WTC11 (cell line): Measurements from ENCODE around the gene CD74. TPM values are rescaled to one million over a fixed set of nuclear protein-coding genes. Genes with fewer than 3 reads are reported as not detected.

ENCODE experiments used
- ATAC-seq: fragments of 200-7000 bp; cut with Tn5 transposase; 2 replicates; pipeline ENCODE4 v1.10.0; 2021; ENCODE audit warnings: mild to moderate bottlenecking, moderate library complexity
- CTCF ChIA-PET: fragments of 300-600 bp; sonication (Branson Sonifier 250); formaldehyde crosslinking; loops from one replicate; lab custom pipeline; 2021; ENCODE audit warnings: antibody characterized with exemption; lab: Charles Lee
- POLR2A ChIA-PET: fragments of 350-600 bp; sonication (Branson Sonifier 250); formaldehyde crosslinking; loops from one replicate; lab custom pipeline; 2021; ENCODE audit warnings: antibody characterized with exemption; lab: Charles Lee
- DNase-seq: peaks from one replicate; pipeline ENCODE4 v3.0.0; 2021; ENCODE audit warnings: low spot score
- H3K27ac Mint-ChIP-seq: 2 replicates; pipeline ENCODE4 v1.8.0; 2021; ENCODE audit warnings: mixed read lengths
- H3K27me3 Mint-ChIP-seq: 2 replicates; pipeline ENCODE4 v1.8.0; 2021; ENCODE audit warnings: low read depth, mild to moderate bottlenecking, moderate library complexity, mixed read lengths
- H3K36me3 Mint-ChIP-seq: 2 replicates; pipeline ENCODE4 v1.8.0; 2021; ENCODE audit warnings: mixed read lengths
- H3K4me1 Mint-ChIP-seq: 2 replicates; pipeline ENCODE4 v1.8.0; 2022; ENCODE audit warnings: mixed read lengths
- H3K4me3 Mint-ChIP-seq: 2 replicates; pipeline ENCODE4 v1.8.0; 2021; ENCODE audit warnings: mild to moderate bottlenecking, moderate library complexity, mixed read lengths
- H3K9me3 Mint-ChIP-seq: 2 replicates; pipeline ENCODE4 v1.8.0; 2021; ENCODE audit warnings: mixed read lengths
- ATF1 ChIP-seq: sonication (generic); formaldehyde crosslinking; IDR thresholded peaks from 2 replicates; pipeline ENCODE4 v1.8.1; 2023; ENCODE audit warnings: mild to moderate bottlenecking, moderate library complexity, missing genetic modification reagents
- CREB1 ChIP-seq: sonication (generic); formaldehyde crosslinking; IDR thresholded peaks from 2 replicates; pipeline ENCODE4 v1.8.0; 2023; ENCODE audit warnings: mild to moderate bottlenecking, missing genetic modification reagents
- CREM ChIP-seq: sonication (generic); formaldehyde crosslinking; IDR thresholded peaks from 2 replicates; pipeline ENCODE4 v1.8.1; 2022; ENCODE audit warnings: mild to moderate bottlenecking, missing genetic modification reagents, moderate library complexity
- FOXP1 ChIP-seq: sonication (generic); formaldehyde crosslinking; IDR thresholded peaks from 2 replicates; pipeline ENCODE4 v1.8.0; 2022; ENCODE audit warnings: missing genetic modification reagents, mild to moderate bottlenecking, moderate library complexity, borderline replicate concordance
- JAZF1 ChIP-seq: fragments of 250-450 bp; sonication (Bioruptor Pico); IDR thresholded peaks from 2 replicates; pipeline ENCODE4 v1.9.0; 2021; ENCODE audit warnings: moderate library complexity, mild to moderate bottlenecking, inconsistent platforms
- KAT7 ChIP-seq: sonication (generic); formaldehyde crosslinking; IDR thresholded peaks from 2 replicates; pipeline ENCODE4 v1.8.1; 2023; ENCODE audit warnings: missing genetic modification reagents, mild to moderate bottlenecking, borderline replicate concordance
- NFATC4 ChIP-seq: fragments of 250-450 bp; sonication (Bioruptor Pico); IDR thresholded peaks from 2 replicates; pipeline ENCODE4 v1.9.0; 2021; ENCODE audit warnings: mild to moderate bottlenecking
- NFE2L1 ChIP-seq: sonication (generic); formaldehyde crosslinking; IDR thresholded peaks from 2 replicates; pipeline ENCODE4 v1.8.1; 2023; ENCODE audit warnings: missing genetic modification reagents
- NFYB ChIP-seq: sonication (generic); formaldehyde crosslinking; conservative IDR thresholded peaks from 2 replicates; pipeline ENCODE4 v1.8.0; 2022; ENCODE audit warnings: low read depth, missing genetic modification reagents
- NR2C2 ChIP-seq: sonication (generic); formaldehyde crosslinking; IDR thresholded peaks from 2 replicates; pipeline ENCODE4 v1.8.0; 2022; ENCODE audit warnings: mild to moderate bottlenecking, missing genetic modification reagents
- OVOL2 ChIP-seq: fragments of 250-450 bp; sonication (Bioruptor Pico); IDR thresholded peaks from 2 replicates; pipeline ENCODE4 v1.9.0; 2021; ENCODE audit warnings: mild to moderate bottlenecking, borderline replicate concordance
- PRRX2 ChIP-seq: fragments of 250-450 bp; sonication (Bioruptor Pico); IDR thresholded peaks from 2 replicates; pipeline ENCODE4 v1.8.0; 2021; ENCODE audit warnings: mild to moderate bottlenecking
- SOX15 ChIP-seq: fragments of 250-450 bp; sonication (Bioruptor Pico); IDR thresholded peaks from 2 replicates; pipeline ENCODE4 v1.9.0; 2021; ENCODE audit warnings: mild to moderate bottlenecking
- ZNF671 ChIP-seq: fragments of 250-450 bp; sonication (Bioruptor Pico); IDR thresholded peaks from 2 replicates; pipeline ENCODE4 v1.8.0; 2021; ENCODE audit warnings: mild to moderate bottlenecking
- total RNA-seq: library from RNA; stranded (reverse); gene quantifications from 3 replicates; pipeline ENCODE4 v1.2.3, GENCODE V29; 2021
- TF ChIP-seq, protein P1 (sequence below): fragments of 250-450 bp; sonication (Bioruptor Pico); IDR thresholded peaks from 2 replicates; pipeline ENCODE4 v1.9.0; 2021; ENCODE audit warnings: mild to moderate bottlenecking
- TF ChIP-seq, protein P2 (sequence below): fragments of 250-450 bp; sonication (Bioruptor Pico); IDR thresholded peaks from 2 replicates; pipeline ENCODE4 v1.9.0; 2021; ENCODE audit warnings: mild to moderate bottlenecking, borderline replicate concordance
- TF ChIP-seq, protein P3 (sequence below): sonication (generic); formaldehyde crosslinking; IDR thresholded peaks from 2 replicates; pipeline ENCODE4 v1.8.1; 2022; ENCODE audit warnings: low read depth, missing genetic modification reagents, borderline replicate concordance
- TF ChIP-seq, protein P4 (sequence below): sonication (generic); formaldehyde crosslinking; IDR thresholded peaks from 2 replicates; pipeline ENCODE4 v1.8.0; 2022; ENCODE audit warnings: mild to moderate bottlenecking, missing genetic modification reagents
- TF ChIP-seq, protein P5 (sequence below): sonication (generic); formaldehyde crosslinking; IDR thresholded peaks from 2 replicates; pipeline ENCODE4 v1.8.1; 2022; ENCODE audit warnings: low read depth, mild to moderate bottlenecking, moderate library complexity, missing genetic modification reagents, borderline replicate concordance
- TF ChIP-seq, protein P6 (sequence below): sonication (generic); formaldehyde crosslinking; IDR thresholded peaks from 2 replicates; pipeline ENCODE4 v1.8.0; 2023; ENCODE audit warnings: missing genetic modification reagents

Gene CD74
- total RNA-seq, 1 experiment from 2014 or later: 28.2 TPM

DNA sequence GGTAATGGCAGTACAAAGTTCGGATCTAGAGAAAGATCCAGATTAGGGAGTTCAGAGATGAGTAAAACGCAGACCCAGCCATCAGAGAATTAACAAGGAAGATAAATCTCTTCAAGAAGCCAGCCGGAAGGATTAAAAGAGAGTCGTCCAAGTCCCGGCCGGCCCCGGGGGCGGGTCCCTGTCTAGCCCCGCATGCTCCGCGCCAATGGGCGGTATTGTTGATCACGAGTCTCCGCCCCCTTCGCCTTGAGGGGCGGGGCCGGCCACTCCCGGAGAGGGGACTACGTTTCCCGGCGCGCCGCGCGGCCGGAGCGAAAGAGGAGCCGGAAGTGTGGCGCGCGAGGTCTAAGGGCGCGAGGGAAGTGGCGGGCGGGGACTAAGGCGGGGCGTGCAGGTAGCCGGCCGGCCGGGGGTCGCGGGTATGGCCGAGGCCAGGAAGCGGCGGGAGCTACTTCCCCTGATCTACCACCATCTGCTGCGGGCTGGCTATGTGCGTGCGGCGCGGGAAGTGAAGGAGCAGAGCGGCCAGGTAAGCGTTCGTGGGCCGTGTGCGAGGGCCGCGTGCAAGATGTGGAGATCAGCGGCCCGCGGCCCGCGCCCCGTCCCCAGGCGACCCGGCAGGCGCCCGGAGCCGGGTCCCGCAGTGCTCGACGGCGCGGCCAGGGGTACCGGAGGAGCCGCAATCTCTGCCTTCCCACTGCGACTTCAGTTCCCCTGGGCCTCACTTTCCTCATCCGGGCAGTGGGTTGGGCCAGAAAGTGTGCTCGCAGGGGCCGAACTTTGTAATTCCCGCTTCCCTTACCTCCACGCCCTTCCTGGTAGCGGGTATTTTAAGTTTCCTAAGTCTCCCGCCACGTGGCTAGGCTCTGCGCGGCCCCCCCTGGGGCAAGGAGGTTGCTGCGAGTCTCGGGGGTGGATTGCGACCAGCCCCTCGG, 55.1 kb downstream of the CD74 start, which contains the start of gene TCOF1 (continued):
- TF ChIP-seq, protein P1, sequence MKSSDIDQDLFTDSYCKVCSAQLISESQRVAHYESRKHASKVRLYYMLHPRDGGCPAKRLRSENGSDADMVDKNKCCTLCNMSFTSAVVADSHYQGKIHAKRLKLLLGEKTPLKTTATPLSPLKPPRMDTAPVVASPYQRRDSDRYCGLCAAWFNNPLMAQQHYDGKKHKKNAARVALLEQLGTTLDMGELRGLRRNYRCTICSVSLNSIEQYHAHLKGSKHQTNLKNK: no peak

DNA sequence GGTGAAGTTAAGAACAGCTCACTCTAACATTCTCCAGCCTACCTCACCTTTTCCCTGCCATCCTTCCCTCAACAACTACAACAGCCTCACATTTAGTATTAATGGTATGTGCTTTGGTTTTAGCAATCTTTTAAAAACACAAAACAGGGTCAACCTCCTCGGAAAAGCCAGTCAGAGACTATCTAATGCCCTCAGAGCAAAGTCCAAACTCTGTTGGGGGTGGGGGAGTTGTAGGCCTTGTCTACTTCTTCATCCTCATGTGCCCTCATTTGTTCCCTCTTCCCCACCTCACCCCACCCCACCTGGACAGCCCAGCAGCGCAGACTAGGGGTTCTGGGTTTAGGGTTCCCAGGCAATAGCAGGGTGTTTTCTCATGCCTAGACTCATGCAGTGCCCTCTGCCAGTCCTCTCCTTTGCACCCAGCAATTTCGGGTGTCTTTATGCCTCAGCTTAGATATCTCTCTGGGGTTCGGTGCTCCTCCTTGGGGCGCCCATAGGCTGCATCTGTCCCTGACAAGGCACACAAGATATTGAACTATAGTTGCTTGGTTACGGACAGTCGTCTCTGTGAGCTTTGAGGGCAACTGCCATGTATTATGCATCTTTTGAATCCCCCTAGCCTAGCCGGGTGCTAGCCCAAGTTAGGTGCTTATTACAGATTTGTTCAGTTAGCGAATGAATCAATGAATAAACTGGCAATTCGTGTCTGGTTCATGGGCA, 56.0 kb downstream of the CD74 start:
- Mint-ChIP-seq H3K27me3 (peaks cover 4% of the 10 kb centered on the region; the same call in 1 of the 2 replicates), H3K9me3 (no peaks in the 10 kb centered on the region), H3K36me3 (peaks cover 21% of the 10 kb centered on the region), H3K27ac (peak overlapping the region; percentile 79), H3K4me3 (peak overlapping the region; percentile 91), H3K4me1 (peaks cover 17% of the 10 kb centered on the region)
- CTCF ChIA-PET: interaction anchor here (1.0 to 2.3 kb wide), 4 partner anchors 54 to 93 kb away, joined by 3 to 11 read pairs (median 4); partner anchors contain the start of gene ARSI
- POLR2A ChIA-PET: interaction anchor here (1.6 kb wide), 1 partner anchor 48 kb away, joined by 3 read pairs; no protein-coding TSS in a partner anchor
- DNase-seq: no peak
- ATAC-seq: no peak
- TF ChIP-seq, protein P2, sequence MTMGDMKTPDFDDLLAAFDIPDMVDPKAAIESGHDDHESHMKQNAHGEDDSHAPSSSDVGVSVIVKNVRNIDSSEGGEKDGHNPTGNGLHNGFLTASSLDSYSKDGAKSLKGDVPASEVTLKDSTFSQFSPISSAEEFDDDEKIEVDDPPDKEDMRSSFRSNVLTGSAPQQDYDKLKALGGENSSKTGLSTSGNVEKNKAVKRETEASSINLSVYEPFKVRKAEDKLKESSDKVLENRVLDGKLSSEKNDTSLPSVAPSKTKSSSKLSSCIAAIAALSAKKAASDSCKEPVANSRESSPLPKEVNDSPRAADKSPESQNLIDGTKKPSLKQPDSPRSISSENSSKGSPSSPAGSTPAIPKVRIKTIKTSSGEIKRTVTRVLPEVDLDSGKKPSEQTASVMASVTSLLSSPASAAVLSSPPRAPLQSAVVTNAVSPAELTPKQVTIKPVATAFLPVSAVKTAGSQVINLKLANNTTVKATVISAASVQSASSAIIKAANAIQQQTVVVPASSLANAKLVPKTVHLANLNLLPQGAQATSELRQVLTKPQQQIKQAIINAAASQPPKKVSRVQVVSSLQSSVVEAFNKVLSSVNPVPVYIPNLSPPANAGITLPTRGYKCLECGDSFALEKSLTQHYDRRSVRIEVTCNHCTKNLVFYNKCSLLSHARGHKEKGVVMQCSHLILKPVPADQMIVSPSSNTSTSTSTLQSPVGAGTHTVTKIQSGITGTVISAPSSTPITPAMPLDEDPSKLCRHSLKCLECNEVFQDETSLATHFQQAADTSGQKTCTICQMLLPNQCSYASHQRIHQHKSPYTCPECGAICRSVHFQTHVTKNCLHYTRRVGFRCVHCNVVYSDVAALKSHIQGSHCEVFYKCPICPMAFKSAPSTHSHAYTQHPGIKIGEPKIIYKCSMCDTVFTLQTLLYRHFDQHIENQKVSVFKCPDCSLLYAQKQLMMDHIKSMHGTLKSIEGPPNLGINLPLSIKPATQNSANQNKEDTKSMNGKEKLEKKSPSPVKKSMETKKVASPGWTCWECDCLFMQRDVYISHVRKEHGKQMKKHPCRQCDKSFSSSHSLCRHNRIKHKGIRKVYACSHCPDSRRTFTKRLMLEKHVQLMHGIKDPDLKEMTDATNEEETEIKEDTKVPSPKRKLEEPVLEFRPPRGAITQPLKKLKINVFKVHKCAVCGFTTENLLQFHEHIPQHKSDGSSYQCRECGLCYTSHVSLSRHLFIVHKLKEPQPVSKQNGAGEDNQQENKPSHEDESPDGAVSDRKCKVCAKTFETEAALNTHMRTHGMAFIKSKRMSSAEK (CRISPR knock-in tag): no peak
- no peak for TF ChIP-seq NR2C2 (CRISPR knock-in tag)
- no peak for TF ChIP-seq FOXP1 (CRISPR knock-in tag)
- TF ChIP-seq ZNF671 (CRISPR knock-in tag): no peak
- TF ChIP-seq JAZF1 (CRISPR knock-in tag): no peak
- no peak for TF ChIP-seq ATF1
- TF ChIP-seq NFE2L1: no peak
- no peak for TF ChIP-seq PRRX2 (CRISPR knock-in tag)
- TF ChIP-seq, protein P3, sequence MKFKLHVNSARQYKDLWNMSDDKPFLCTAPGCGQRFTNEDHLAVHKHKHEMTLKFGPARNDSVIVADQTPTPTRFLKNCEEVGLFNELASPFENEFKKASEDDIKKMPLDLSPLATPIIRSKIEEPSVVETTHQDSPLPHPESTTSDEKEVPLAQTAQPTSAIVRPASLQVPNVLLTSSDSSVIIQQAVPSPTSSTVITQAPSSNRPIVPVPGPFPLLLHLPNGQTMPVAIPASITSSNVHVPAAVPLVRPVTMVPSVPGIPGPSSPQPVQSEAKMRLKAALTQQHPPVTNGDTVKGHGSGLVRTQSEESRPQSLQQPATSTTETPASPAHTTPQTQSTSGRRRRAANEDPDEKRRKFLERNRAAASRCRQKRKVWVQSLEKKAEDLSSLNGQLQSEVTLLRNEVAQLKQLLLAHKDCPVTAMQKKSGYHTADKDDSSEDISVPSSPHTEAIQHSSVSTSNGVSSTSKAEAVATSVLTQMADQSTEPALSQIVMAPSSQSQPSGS (CRISPR knock-in tag): no peak
- TF ChIP-seq, protein P4, sequence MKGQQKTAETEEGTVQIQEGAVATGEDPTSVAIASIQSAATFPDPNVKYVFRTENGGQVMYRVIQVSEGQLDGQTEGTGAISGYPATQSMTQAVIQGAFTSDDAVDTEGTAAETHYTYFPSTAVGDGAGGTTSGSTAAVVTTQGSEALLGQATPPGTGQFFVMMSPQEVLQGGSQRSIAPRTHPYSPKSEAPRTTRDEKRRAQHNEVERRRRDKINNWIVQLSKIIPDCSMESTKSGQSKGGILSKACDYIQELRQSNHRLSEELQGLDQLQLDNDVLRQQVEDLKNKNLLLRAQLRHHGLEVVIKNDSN: no peak
- no peak for TF ChIP-seq CREB1 (CRISPR knock-in tag)
- TF ChIP-seq OVOL2 (CRISPR knock-in tag): no peak
- no peak for TF ChIP-seq CREM (CRISPR knock-in tag)
- TF ChIP-seq KAT7 (CRISPR knock-in tag): no peak
- TF ChIP-seq, protein P5, sequence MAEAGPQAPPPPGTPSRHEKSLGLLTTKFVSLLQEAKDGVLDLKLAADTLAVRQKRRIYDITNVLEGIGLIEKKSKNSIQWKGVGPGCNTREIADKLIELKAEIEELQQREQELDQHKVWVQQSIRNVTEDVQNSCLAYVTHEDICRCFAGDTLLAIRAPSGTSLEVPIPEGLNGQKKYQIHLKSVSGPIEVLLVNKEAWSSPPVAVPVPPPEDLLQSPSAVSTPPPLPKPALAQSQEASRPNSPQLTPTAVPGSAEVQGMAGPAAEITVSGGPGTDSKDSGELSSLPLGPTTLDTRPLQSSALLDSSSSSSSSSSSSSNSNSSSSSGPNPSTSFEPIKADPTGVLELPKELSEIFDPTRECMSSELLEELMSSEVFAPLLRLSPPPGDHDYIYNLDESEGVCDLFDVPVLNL (CRISPR knock-in tag): no peak
- TF ChIP-seq NFYB: no peak
- no peak for TF ChIP-seq NFATC4 (CRISPR knock-in tag)
- TF ChIP-seq, protein P6, sequence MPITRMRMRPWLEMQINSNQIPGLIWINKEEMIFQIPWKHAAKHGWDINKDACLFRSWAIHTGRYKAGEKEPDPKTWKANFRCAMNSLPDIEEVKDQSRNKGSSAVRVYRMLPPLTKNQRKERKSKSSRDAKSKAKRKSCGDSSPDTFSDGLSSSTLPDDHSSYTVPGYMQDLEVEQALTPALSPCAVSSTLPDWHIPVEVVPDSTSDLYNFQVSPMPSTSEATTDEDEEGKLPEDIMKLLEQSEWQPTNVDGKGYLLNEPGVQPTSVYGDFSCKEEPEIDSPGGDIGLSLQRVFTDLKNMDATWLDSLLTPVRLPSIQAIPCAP (CRISPR knock-in tag): no peak
- no peak for TF ChIP-seq SOX15 (CRISPR knock-in tag)
- TF ChIP-seq, all 79 proteins: peak for 0
